GM23248 (cell line): ENCODE measurements around the gene SCMH1. TPM values are rescaled to one million over a fixed set of nuclear protein-coding genes. Genes with fewer than 3 reads are reported as not detected.
A peak's percentile ranks its signal among the peaks of the same experiment; 100 is the strongest.

Source experiments
- DNase-seq: peaks from one replicate; pipeline ENCODE4 v3.0.0-alpha.2; 2015
- H2AFZ ChIP-seq: fragments of 200-600 bp; sonication (generic); 2 replicates; pipeline ENCODE4 v1.6.1; 2016; ENCODE audit warnings: antibody characterized with exemption
- H3F3A ChIP-seq: fragments of 200-600 bp; sonication (generic); 2 replicates; pipeline ENCODE4 v1.6.1; 2016; ENCODE audit warnings: mild to moderate bottlenecking, antibody characterized with exemption, mixed run types; ENCODE audit not compliant: insufficient read depth
- H3K27ac ChIP-seq: fragments of 200-600 bp; sonication (generic); 2 replicates; pipeline ENCODE4 v1.5.1; 2016; ENCODE audit warnings: mild to moderate bottlenecking
- H3K27me3 ChIP-seq: fragments of 200-600 bp; sonication (generic); replicated peaks from 2 replicates; pipeline ENCODE4 v1.6.1; 2016; ENCODE audit warnings: mild to moderate bottlenecking; ENCODE audit not compliant: insufficient read depth
- H3K36me3 ChIP-seq: fragments of 200-600 bp; sonication (generic); 2 replicates; pipeline ENCODE4 v1.6.1; 2016; ENCODE audit warnings: low read depth, mild to moderate bottlenecking
- H3K4me1 ChIP-seq: fragments of 200-600 bp; sonication (generic); 2 replicates; pipeline ENCODE4 v1.6.1; 2016; ENCODE audit warnings: mild to moderate bottlenecking; ENCODE audit not compliant: insufficient read depth
- H3K4me2 ChIP-seq: fragments of 200-600 bp; sonication (generic); one replicate; pipeline ENCODE4 v1.6.1; 2016; ENCODE audit warnings: mild to moderate bottlenecking; ENCODE audit not compliant: unreplicated experiment
- H3K4me3 ChIP-seq: fragments of 200-600 bp; sonication (generic); 2 replicates; pipeline ENCODE4 v1.5.1; 2016; ENCODE audit warnings: mild to moderate bottlenecking
- H3K79me2 ChIP-seq: fragments of 200-600 bp; sonication (generic); 2 replicates; pipeline ENCODE4 v1.6.1; 2016; ENCODE audit warnings: mild to moderate bottlenecking; ENCODE audit not compliant: insufficient read depth
- H3K9ac ChIP-seq: fragments of 200-600 bp; sonication (generic); 2 replicates; pipeline ENCODE4 v1.6.1; 2016; ENCODE audit warnings: mild to moderate bottlenecking
- H3K9me2 ChIP-seq: fragments of 200-600 bp; sonication (generic); 2 replicates; pipeline ENCODE4 v1.6.1; 2016; ENCODE audit warnings: mixed run types, mild to moderate bottlenecking, moderate library complexity; ENCODE audit not compliant: insufficient read depth
- H3K9me3 ChIP-seq: fragments of 200-600 bp; sonication (generic); one replicate; pipeline ENCODE4 v1.6.1; 2017; ENCODE audit warnings: low read depth
- H4K20me1 ChIP-seq: fragments of 200-600 bp; sonication (generic); 2 replicates; pipeline ENCODE4 v1.6.0; 2016; ENCODE audit not compliant: insufficient read depth
- EZH2 ChIP-seq: fragments of 200-600 bp; sonication (generic); IDR thresholded peaks from 2 replicates; pipeline ENCODE4 v1.6.1; 2018; ENCODE audit warnings: antibody characterized with exemption, mild to moderate bottlenecking; ENCODE audit not compliant: insufficient read depth, poor library complexity, severe bottlenecking
- EZH2phosphoT487 ChIP-seq: fragments of 200-600 bp; sonication (generic); IDR thresholded peaks from 2 replicates; pipeline ENCODE4 v1.6.1; 2018; ENCODE audit warnings: antibody characterized with exemption, moderate library complexity, mild to moderate bottlenecking, low read depth; ENCODE audit not compliant: insufficient read depth
- WGBS, 2 experiments: methylation state at CpG; one replicate each; pipeline ENCODE4 v1.1.6; 2015 to 2017; ENCODE audit warnings: low lambda C conversion rate in 2 of 2, low coverage in 1 of 2; ENCODE audit errors: missing lambda C conversion rate in 2 of 2; 5-methylcytosine and 5-hydroxymethylcytosine counted together
- in situ Hi-C: fragments of 300-500 bp; cut with MboI; formaldehyde crosslinking; loops from 2 replicates; pipeline ENCODE4 v1.15.0; 2020
- polyA plus RNA-seq: library from polyadenylated mRNA; unstranded; fragments of >200 nt; fragmentation: Nextera tagmentation; extraction: Ambion mirVana; gene quantifications from 2 replicates; pipeline ENCODE4 v1.2.1, GENCODE V29; 2016
- total RNA-seq: library from RNA; depleted of rRNA; stranded (reverse); fragments of >200 nt; shearing (Covaris generic); gene quantifications from 2 replicates; pipeline ENCODE4 v1.2.3, GENCODE V29; 2014

Gene SCMH1
- total and polyA plus RNA-seq, 2 experiments from 2014 or later = 10.8 to 16.6 TPM

DNA sequence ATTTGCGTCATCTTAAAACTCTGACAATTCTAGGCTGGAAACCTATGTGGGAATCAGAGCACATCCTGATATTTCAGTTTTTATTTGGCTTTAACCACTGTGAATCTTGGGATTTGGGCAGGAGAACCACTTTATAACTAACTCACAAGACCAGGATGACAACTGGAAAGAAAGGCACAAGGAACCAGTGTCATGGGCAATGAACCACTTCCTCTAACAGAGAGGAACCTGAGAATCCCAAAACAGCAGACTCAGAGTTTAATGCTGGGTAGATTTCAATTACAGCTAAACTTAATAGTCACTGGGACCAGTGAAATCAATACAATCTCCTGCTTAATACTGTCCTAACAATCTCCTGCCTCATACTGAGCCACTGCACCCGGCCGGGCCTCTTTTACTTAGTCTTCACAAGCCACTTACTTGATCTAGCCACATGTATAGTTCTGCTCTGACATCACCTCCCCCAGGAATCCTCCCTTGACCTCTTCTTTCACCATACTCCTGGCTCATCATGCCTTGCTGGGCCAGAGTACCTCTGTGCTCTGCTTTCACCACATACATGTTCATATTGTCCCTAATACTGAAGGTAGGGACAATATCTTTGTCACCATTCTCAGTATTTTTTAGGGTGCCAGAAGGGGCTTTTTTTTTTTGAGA is 200.4 kb downstream of the SCMH1 start:
- Histone ChIP-seq H4K20me1 (no peaks in the 10 kb centered on the region), H3K79me2 (no peaks in the 10 kb centered on the region), H2AFZ (no peak overlapping the region), H3K4me1 (no peaks in the 10 kb centered on the region), H3K36me3 (peaks cover 12% of the 10 kb centered on the region; the same call in 1 of the 2 replicates), H3F3A (no peaks in the 10 kb centered on the region), H3K4me3 (no peak overlapping the region), H3K27me3 (no peaks in the 10 kb centered on the region), H3K9me2 (no peaks in the 10 kb centered on the region), H3K9ac (no peak overlapping the region), H3K27ac (no peak overlapping the region), H3K4me2 (no peak overlapping the region), H3K9me3 (no peaks in the 10 kb centered on the region)
- peak; percentile 45 for DNase-seq
- 94 to 98% methylated on average over 3 of the region's 3 CpGs for WGBS, 2 experiments
- in situ Hi-C loops = no loop called here
- TF ChIP-seq EZH2 (no peak), EZH2phosphoT487 (no peak)

DNA sequence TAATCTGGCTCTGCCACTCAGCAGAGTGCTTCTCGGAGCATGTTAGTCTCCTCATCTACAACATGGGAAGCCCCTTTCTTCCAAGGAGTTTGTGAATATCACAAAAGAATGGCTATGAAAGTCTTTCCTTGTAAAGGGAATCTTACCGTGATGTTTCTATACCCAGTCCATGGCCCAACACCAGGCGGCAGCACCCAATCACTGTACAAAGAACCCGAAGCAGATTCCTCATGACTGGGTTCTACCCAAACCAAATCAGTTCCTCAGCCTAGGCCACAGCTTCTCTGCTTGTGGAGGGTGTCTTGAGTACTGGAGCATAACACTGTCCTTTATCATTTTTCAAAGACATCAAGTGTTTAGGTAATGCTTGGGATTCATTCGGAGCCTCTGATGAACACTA is 204.0 kb downstream of the SCMH1 start:
- DNase-seq = no peak
- no peak for TF ChIP-seq EZH2
- TF ChIP-seq EZH2phosphoT487 = no peak
- H3K9me3 ChIP-seq = no peaks in the 10 kb centered on the region
- no peaks in the 10 kb centered on the region for H3K27me3 ChIP-seq
- peaks cover 12% of the 10 kb centered on the region; the same call in 1 of the 2 replicates for H3K36me3 ChIP-seq
- no peak overlapping the region for H3K27ac ChIP-seq
- no peaks in the 10 kb centered on the region for H3F3A ChIP-seq
- 81 to 85% methylated on average over 5 of the region's 5 CpGs for WGBS, 2 experiments
- in situ Hi-C loops = no loop called here
- H2AFZ ChIP-seq = no peak overlapping the region
- H3K4me2 ChIP-seq = no peak overlapping the region
- no peaks in the 10 kb centered on the region for H3K79me2 ChIP-seq
- no peak overlapping the region for H3K9ac ChIP-seq
- H3K4me3 ChIP-seq = no peak overlapping the region
- no peaks in the 10 kb centered on the region for H4K20me1 ChIP-seq
- H3K4me1 ChIP-seq = no peaks in the 10 kb centered on the region
- H3K9me2 ChIP-seq = no peaks in the 10 kb centered on the region

DNA sequence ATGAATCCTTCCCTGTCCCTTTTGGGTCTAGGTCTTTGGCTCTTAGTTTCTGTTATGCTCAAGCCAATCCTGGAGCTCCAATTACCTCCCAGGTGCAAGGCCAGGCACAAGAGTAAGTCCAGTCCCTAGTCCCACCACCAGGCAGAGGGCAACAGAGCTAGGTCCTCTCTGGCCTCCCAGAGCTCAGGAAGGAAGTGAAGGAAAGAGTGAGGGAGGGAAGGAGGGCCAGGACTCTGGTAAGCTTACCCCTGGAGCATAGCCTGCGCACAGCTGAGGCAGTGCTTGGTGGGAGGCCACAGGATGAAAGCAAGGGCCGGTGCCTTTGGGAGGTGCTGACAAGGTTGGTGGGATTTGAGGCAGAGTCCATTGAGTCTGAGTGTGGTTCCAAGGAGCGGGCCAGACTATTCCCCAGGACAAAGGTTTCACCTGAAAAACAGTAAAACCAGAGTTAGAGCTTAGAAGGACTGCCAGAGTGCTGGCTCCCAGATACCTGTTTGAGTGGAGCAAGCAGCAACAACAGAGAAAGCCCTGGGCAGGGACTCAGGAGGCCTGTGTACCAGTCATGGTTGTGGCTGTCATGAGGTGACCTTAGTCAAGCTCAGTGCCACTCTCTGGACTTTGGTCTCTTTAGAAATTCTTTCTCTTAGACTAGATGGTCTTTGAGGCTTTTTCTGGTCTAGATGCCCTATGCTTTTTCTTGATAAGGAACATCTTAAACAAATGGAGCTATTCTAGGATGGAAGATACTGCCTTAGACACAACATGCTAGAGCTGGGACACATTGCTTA is 204.8 kb downstream of the SCMH1 start:
- Histone ChIP-seq H3K4me1 (no peaks in the 10 kb centered on the region), H3K27me3 (no peaks in the 10 kb centered on the region), H3K79me2 (no peaks in the 10 kb centered on the region), H3K9me2 (no peaks in the 10 kb centered on the region), H3K4me2 (no peak overlapping the region), H3K27ac (no peak overlapping the region), H3K9me3 (no peaks in the 10 kb centered on the region), H4K20me1 (no peaks in the 10 kb centered on the region), H3F3A (no peaks in the 10 kb centered on the region), H2AFZ (no peak overlapping the region), H3K36me3 (peaks cover 12% of the 10 kb centered on the region; the same call in 1 of the 2 replicates), H3K9ac (no peak overlapping the region), H3K4me3 (no peak overlapping the region)
- no peak for TF ChIP-seq EZH2phosphoT487
- TF ChIP-seq EZH2 = no peak
- DNase-seq = no peak
- WGBS, 2 experiments = 98% methylated on average over 3 of the region's 3 CpGs
- in situ Hi-C loops = no loop called here

- Histone ChIP-seq H4K20me1 (no peaks in the 10 kb centered on the region), H3K4me1 (no peaks in the 10 kb centered on the region), H2AFZ (no peak overlapping the region), H3K9me2 (no peaks in the 10 kb centered on the region), H3K4me3 (no peak overlapping the region), H3K4me2 (no peak overlapping the region), H3K79me2 (no peaks in the 10 kb centered on the region), H3K9ac (no peak overlapping the region), H3K36me3 (no peaks in the 10 kb centered on the region), H3K27me3 (no peaks in the 10 kb centered on the region), H3F3A (no peaks in the 10 kb centered on the region), H3K9me3 (no peaks in the 10 kb centered on the region), H3K27ac (no peak overlapping the region)
- TF ChIP-seq EZH2 (no peak), EZH2phosphoT487 (no peak)
- WGBS, 2 experiments = 100% methylated on average over 3 of the region's 3 CpGs
- DNase-seq = no peak
- in situ Hi-C loops = no loop called here
Measured at GRCh38 chr1:41033272-41033671, 208.8 kb downstream of the SCMH1 start.
